ENCODE results near the gene WDFY2. TPM values are rescaled to one million over a fixed set of nuclear protein-coding genes. Genes with fewer than 3 reads are reported as not detected.
"Not testable (repeated sequence)": the region's sequence is repeated elsewhere in the genome, so short reads cannot be mapped to it uniquely, and the experiment has no call there.

WDFY2 gene
- total RNA-seq, 1 donor from 2014 or later: 4.0 TPM

GRCh38 chr13:51621602-51622001 is 37.3 kb downstream of the WDFY2 start:
- intact Hi-C loops (cut with DNase I): no loop called here
- no peak for DNase-seq
- no peak for ATAC-seq (ENCODE audit: poor library complexity)

GRCh38 chr13:51623473-51623872 is 39.2 kb downstream of the WDFY2 start:
- DNase-seq (no peak), ATAC-seq (ENCODE audit: poor library complexity) (no peak)
- intact Hi-C loops (cut with DNase I): no loop called here

GRCh38 chr13:51624207-51624606 is 39.9 kb downstream of the WDFY2 start:
- DNase-seq (no peak), ATAC-seq (ENCODE audit: poor library complexity) (no peak)
- intact Hi-C loops (cut with DNase I): no loop called here

GRCh38 chr13:51624695-51625345 is 40.6 kb downstream of the WDFY2 start:
- DNase-seq (no peak), ATAC-seq (ENCODE audit: poor library complexity) (no peak)
- intact Hi-C loops (cut with DNase I): no loop called here

- DNase-seq: peak; percentile 59
These were observed 41.5 kb downstream of the WDFY2 start for GRCh38 chr13:51625555-51626345.

DNA sequence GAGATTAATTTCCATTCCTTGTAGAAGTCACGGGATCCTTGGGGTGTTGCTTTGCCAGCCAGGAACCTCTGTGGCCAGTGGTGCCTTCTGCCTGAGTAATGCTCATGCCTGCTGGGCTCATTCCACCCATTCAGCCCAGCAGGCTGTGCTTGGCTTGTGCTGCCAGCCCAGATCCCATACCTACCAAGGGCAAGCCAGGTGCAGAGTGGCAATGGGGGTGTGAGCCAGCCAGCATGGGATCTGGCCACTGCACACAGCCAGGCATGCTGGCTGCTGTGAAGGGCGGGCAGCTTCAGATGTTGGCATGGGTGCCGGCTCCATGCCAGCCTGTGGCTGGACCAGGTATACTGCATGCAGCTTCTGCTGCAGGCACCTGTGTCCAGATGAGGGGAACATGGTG is 42.5 kb downstream of the WDFY2 start:
- intact Hi-C loops (cut with DNase I): no loop called here
- ATAC-seq (ENCODE audit: poor library complexity) (peak; percentile 47), DNase-seq (peak; percentile 53)

More at GRCh38 chr13:51625555-51626345, 41.5 kb downstream of the WDFY2 start:
- intact Hi-C loops (cut with DNase I): no loop called here
- ATAC-seq (ENCODE audit: poor library complexity): peak; percentile 79

DNA sequence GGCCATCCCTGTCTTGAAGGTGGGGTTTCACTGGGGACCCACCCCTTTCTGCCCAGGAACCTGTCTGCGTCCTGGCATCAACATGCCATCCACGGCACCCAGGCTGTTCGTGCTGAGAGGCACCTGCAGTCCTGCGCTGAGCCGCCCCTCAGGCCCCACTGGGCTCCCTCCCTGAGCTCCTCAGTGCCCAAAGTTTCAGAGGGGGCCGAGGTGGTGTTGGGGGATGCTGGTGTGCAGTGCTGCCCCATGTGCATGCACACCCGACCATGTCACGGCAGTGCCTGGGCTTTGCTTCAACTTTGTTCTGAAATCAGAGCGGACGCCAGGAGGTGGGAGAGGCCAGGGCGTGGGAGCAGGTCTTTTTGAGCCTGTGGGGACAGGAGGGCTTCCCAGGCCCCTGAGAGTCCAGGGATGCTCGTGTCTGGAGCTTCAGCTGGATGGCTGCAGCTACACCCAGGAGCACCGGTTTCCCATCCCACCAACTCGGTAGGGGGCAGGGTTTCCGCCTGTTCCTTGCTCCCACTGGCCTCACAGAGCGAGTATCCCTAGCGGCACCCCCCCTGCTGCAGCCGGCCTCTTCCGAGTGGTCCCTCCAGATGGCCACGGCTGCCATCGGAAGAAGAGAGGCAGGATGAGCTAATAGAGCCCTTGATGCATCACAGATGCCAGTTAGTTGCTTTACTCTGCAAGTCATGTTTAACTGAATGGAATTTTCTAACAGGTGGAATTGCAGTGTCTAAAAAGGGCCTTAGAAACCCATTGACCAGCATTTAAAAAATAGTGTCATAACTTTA is 44.0 kb downstream of the WDFY2 start:
- DNase-seq: no peak
- no peak for ATAC-seq (ENCODE audit: poor library complexity)
- intact Hi-C loops (cut with DNase I): no loop called here

DNA sequence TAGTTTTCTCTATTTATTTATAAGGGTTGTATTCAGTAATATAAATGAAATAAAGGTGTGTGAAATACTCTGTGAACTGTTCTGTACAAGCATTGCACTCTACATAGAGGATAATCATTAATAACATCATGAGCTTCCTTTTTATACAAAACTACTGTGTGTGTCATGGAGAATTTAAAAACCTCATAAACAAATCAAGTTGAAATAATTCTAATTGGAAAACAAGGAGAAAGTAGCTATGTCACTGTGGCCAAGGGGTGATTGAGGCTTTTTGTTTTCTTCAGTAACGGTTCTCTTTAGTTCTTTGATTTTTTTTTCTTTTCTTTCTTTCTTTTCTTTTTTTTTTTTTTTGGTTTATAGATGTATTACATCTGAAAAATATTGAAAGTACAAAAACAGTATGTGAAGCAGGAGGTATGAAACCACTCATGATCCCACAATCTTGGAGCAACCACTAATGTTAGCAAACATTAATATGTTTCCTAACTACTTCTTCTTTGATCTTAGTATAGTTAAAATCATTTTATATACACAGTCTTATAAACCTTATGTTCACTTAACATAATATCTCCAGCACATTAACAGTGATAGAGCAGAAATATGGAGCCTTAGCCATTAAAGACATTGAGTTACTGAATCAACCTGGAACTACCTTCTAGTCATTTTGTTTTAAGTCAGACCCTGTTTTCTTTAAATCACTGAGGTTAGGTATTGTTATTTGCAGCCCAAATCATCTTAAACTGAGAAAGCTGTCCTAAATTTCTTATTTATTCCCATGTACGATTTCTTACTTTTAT is 45.4 kb downstream of the WDFY2 start:
- intact Hi-C loops (cut with DNase I): no loop called here
- no peak for DNase-seq
- ATAC-seq (ENCODE audit: poor library complexity): no peak

DNA sequence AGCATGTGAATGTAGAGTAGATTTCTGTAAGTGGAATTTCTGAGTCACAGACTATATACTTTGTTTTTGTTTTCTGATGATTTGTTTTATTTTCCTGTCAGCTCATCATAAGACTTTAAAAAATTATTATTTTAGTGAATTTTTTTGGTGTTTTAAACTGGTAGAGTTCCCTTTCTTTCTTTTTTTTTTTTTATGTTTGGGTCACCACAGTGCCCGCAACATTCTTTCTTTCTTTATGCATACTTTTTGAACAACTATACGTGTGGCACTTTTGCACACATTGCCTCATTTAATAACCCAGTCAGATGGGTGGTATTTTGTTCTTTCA is 46.0 kb downstream of the WDFY2 start:
- no peak for DNase-seq
- ATAC-seq (ENCODE audit: poor library complexity): no peak
- intact Hi-C loops (cut with DNase I): no loop called here

DNA sequence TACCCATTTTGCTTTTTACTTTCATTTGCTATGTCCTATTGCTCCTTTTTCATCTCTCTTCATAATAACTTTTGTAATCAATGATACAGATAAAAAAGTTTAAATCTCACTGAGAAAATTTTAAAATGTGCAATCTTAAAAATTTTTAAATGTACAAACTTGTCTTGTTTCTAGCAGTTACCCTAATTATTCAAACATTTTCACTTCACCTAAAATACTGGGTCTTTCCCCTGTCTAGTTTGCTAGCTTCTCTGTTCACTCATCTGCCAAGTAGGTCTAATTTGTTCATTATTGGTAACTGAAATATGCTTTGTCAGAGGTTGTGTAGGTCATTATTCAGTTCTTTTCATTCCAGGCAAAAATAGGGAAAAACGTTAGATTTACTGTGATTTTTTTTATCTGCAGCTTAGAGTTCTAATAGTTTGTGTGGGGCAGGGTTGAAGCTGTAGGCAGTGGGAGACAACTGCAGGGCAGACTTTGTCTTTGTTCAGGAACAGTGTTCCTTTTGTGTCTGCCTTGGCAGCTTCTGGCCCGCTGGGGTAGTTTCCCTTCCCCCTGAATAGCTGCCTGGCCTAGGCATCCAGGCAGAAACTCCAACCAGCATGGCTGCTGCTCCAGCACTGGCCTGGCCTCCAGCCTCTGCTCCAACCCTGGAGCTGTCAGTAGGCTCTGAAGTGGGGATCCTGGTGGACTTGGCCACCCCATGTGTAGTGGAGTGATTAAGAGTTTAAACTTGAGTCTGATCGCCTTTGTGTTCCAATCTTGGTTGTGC is 48.5 kb downstream of the WDFY2 start:
- ATAC-seq (ENCODE audit: poor library complexity) (peak; percentile 40), DNase-seq (no peak)
- intact Hi-C loops (cut with DNase I): no loop called here

DNA sequence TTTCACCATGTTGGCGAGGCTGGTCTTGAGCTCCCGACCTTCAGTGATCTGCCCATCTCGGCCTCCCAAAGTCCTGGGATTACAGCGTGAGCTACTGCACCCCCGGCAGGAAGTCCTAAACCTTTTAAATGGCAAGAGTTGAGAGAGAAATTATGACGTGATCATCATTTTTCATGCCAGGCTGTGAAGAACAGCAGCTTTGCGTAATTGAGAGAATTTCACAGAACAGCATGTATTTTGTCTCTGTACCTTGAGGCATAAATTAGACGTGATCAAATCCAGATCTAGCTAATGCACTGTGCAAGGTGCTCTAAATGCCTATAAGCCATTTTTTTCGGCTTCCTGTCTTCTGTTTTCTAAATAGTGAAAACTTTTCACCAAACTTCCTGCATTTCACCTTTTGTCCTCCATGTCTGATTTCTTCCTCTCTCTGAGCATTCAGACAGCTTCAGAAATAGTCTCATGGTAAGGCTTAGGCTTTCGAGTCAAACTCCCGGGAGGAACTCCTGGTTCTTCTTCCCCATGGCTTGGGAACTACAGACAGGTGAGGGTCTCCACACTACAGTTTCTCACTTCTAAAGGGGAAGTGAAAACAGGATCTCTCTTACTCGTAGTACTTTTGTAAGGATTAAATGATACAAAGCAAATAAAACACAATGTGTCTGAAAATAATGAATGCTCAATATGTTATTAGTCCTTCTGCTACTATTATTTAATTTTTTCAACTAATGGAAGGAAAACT is 51.0 kb downstream of the WDFY2 start:
- no peak for DNase-seq
- no peak for ATAC-seq (ENCODE audit: poor library complexity)
- intact Hi-C loops (cut with DNase I): no loop called here

DNA sequence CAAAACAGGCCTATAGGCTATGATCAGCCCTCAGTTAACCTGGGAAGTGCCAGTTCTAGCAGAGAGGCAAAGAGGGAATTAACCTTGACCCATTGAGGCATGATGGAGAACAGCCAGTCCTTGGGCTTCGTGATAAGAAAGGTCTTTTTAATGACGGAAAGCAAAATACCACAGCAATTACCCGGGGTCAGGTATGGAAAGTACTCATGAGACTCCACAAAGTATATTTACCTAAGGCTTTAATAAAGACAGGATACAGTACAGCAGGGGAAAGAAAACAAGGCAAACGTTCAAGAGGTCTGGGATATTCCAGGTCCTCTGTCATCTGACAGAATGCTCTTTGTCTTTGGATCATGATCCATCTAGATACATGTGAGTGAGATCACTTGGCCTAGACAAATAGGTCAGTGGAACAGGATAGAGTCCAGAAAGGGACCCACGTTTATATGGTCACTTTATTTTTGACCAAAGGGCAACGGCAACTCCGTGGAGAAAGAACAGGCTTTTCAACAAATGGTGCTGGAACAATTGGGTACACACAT is 52.2 kb downstream of the WDFY2 start:
- DNase-seq (no peak), ATAC-seq (ENCODE audit: poor library complexity) (peak; percentile 28)
- intact Hi-C loops (cut with DNase I): no loop called here

DNA sequence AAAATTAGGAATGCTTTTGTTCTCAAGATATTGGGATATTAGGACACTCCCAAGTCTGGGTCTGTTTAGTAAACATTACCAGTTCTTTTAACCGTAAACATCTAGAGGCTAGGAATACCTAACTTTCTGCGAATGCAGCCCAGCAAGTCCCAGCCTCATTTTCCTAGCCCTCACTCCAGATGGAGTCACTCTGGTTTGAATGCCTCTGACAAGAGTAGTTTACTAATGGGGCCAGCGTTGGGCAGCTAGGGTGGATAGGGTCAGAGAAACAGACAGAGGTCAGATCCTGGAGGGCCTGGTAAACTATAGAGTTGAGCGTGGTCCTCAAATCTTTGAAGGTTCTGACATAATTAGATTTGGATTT is 53.6 kb downstream of the WDFY2 start:
- intact Hi-C loops (cut with DNase I): no loop called here
- DNase-seq (no peak), ATAC-seq (ENCODE audit: poor library complexity) (no peak)

- intact Hi-C loops (cut with DNase I): no loop called here
- ATAC-seq (ENCODE audit: poor library complexity) (no peak), DNase-seq (no peak)
These were observed 54.1 kb downstream of the WDFY2 start for GRCh38 chr13:51638216-51638871.

- intact Hi-C loops (cut with DNase I): no loop called here
- DNase-seq (no peak), ATAC-seq (ENCODE audit: poor library complexity) (no peak)
These were observed 54.9 kb downstream of the WDFY2 start for GRCh38 chr13:51639171-51639570.

- intact Hi-C loops (cut with DNase I); ATAC-seq (ENCODE audit: poor library complexity); DNase-seq: not testable (repeated sequence)
These were observed 56.4 kb downstream of the WDFY2 start for GRCh38 chr13:51640696-51641095.
